Gastrocnemius medialis (tissue), 4 donors: ENCODE data around the gene SASH1.

ENCODE experiments used
- CTCF ChIP-seq, 5 experiments: fragments of 450-650 bp in 3 of 5; fragments of 200-600 bp in 2 of 5; sonication (generic) in 2 of 5; IDR thresholded peaks in 4 of 5; conservative IDR thresholded peaks in 1 of 5; 1 replicate in 4 of 5; 2 replicates in 1 of 5; pipeline ENCODE4 v1.5.1; 2016 to 2019; ENCODE audit warnings: antibody characterized with exemption in 5 of 5, mild to moderate bottlenecking in 3 of 5, moderate library complexity in 3 of 5
- POLR2A ChIP-seq, 2 donors: fragments of 450-650 bp; IDR thresholded peaks; one replicate each; pipeline ENCODE4 v1.6.1; 2017; ENCODE audit warnings: antibody characterized with exemption in 2 of 2, mild to moderate bottlenecking in 2 of 2, moderate library complexity in 2 of 2

- no peak for TF ChIP-seq CTCF (IDR thresholded peaks at IDR 0.05 in 4 of 5, conservative IDR thresholded peaks at IDR 0.05 in 1 of 5)
- no peak for TF ChIP-seq POLR2A (IDR thresholded peaks at IDR 0.05)
These were observed 203.3 kb downstream of the SASH1 start for GRCh38 chr6:148545901-148546300.
